ENCODE measurements around the gene LRFN5. TPM values are rescaled to one million over a fixed set of nuclear protein-coding genes. Genes with fewer than 3 reads are reported as not detected.

LRFN5 gene
- total and polyA plus RNA-seq, 2 experiments from 2014 or later, result 1.8 to 8.8 TPM

DNA sequence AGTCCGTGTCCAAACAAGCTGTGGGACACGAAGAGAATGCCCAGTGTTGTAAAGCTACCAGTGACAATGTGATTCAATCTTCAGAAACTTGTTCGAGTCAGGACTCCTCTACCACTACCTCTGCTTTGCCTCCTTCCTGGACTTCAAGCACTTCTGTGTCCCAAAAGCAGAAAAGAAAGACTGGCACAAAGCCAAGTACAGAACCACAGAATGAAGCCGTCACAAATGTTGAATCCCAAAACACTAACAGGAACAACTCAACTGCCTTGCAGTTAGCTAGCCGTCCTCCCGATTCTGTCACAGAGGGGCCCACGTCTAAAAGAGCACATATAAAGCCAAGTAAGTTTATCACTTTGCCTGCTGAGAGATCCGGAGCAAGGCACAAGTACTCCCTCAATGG is 284.9 kb downstream of the LRFN5 start:
- Histone ChIP-seq H4K20me1 (ENCODE audit: insufficient read depth, poor library complexity, severe bottlenecking) (no peaks in the 10 kb centered on the region), H3K4me1 (ENCODE audit: insufficient read depth) (no peaks in the 10 kb centered on the region), H3K79me2 (no peaks in the 10 kb centered on the region), H3K9me3 (ENCODE audit: low read depth) (no peaks in the 10 kb centered on the region), H3K27ac (no peak overlapping the region), H3K4me2 (no peak overlapping the region), H3K36me3 (replicated peaks; ENCODE audit: insufficient read depth, low read depth) (no peaks in the 10 kb centered on the region), H3K4me3 (no peak overlapping the region), H2AFZ (no peak overlapping the region), H3K27me3 (no peaks in the 10 kb centered on the region), H3K9me2 (replicated peaks; ENCODE audit: insufficient read depth) (no peaks in the 10 kb centered on the region)
- no peak for DNase-seq (ENCODE audit: low spot score)
- no peak for TF ChIP-seq CTCF (IDR thresholded peaks at IDR 0.05; ENCODE audit: poor library complexity)
- TF ChIP-seq EZH2 (IDR thresholded peaks at IDR 0.05; ENCODE audit: borderline replicate concordance), result no peak
- WGBS (ENCODE audit: low lambda C conversion rate, missing lambda C conversion rate), result 79% methylated on average over 8 of the region's 8 CpGs

- Histone ChIP-seq H3K4me2 (no peak overlapping the region), H3K27ac (no peak overlapping the region), H2AFZ (no peak overlapping the region), H3K9me3 (ENCODE audit: low read depth) (no peaks in the 10 kb centered on the region), H3K4me1 (ENCODE audit: insufficient read depth) (no peaks in the 10 kb centered on the region), H3K9me2 (replicated peaks; ENCODE audit: insufficient read depth) (no peaks in the 10 kb centered on the region), H3K4me3 (no peak overlapping the region), H4K20me1 (ENCODE audit: insufficient read depth, poor library complexity, severe bottlenecking) (no peaks in the 10 kb centered on the region), H3K27me3 (no peaks in the 10 kb centered on the region), H3K79me2 (no peaks in the 10 kb centered on the region), H3K36me3 (replicated peaks; ENCODE audit: insufficient read depth, low read depth) (no peaks in the 10 kb centered on the region)
- DNase-seq (ENCODE audit: low spot score), result no peak
- no peak for TF ChIP-seq EZH2 (IDR thresholded peaks at IDR 0.05; ENCODE audit: borderline replicate concordance)
- no peak for TF ChIP-seq CTCF (IDR thresholded peaks at IDR 0.05; ENCODE audit: poor library complexity)
- no peak for TF ChIP-seq EZH2phosphoT487 (IDR thresholded peaks at IDR 0.05; ENCODE audit: low read depth, severe bottlenecking, unreplicated experiment)
Measured at GRCh38 chr14:41899416-41899815, 292.7 kb downstream of the LRFN5 start.

- no peaks in the 10 kb centered on the region for H3K9me3 ChIP-seq (ENCODE audit: low read depth)
- WGBS (ENCODE audit: low lambda C conversion rate, missing lambda C conversion rate), result 92% methylated on average over 4 of the region's 4 CpGs
- H3K9me2 ChIP-seq (replicated peaks; ENCODE audit: insufficient read depth), result no peaks in the 10 kb centered on the region
- no peak overlapping the region for H2AFZ ChIP-seq
- no peaks in the 10 kb centered on the region for H4K20me1 ChIP-seq (ENCODE audit: insufficient read depth, poor library complexity, severe bottlenecking)
- H3K4me2 ChIP-seq, result no peak overlapping the region
- H3K27me3 ChIP-seq, result no peaks in the 10 kb centered on the region
- H3K4me1 ChIP-seq (ENCODE audit: insufficient read depth), result no peaks in the 10 kb centered on the region
- H3K27ac ChIP-seq, result no peak overlapping the region
- TF ChIP-seq CTCF (IDR thresholded peaks at IDR 0.05; ENCODE audit: poor library complexity) (no peak), EZH2phosphoT487 (IDR thresholded peaks at IDR 0.05; ENCODE audit: low read depth, severe bottlenecking, unreplicated experiment) (no peak), EZH2 (IDR thresholded peaks at IDR 0.05; ENCODE audit: borderline replicate concordance) (no peak)
- DNase-seq (ENCODE audit: low spot score), result no peak
- no peaks in the 10 kb centered on the region for H3K36me3 ChIP-seq (replicated peaks; ENCODE audit: insufficient read depth, low read depth)
- no peaks in the 10 kb centered on the region for H3K79me2 ChIP-seq
- no peak overlapping the region for H3K4me3 ChIP-seq
Measured at GRCh38 chr14:41900644-41901043, 294.0 kb downstream of the LRFN5 start.

GRCh38 chr14:41901089-41901488 is 294.4 kb downstream of the LRFN5 start:
- DNase-seq (ENCODE audit: low spot score), result no peak

More at GRCh38 chr14:41901089-41901488, 294.4 kb downstream of the LRFN5 start:
- WGBS (ENCODE audit: low lambda C conversion rate, missing lambda C conversion rate), result 53% methylated on average over 3 of the region's 3 CpGs
- Histone ChIP-seq H3K79me2 (no peaks in the 10 kb centered on the region), H3K27me3 (no peaks in the 10 kb centered on the region), H3K4me2 (no peak overlapping the region), H3K4me1 (ENCODE audit: insufficient read depth) (no peaks in the 10 kb centered on the region), H4K20me1 (ENCODE audit: insufficient read depth, poor library complexity, severe bottlenecking) (no peaks in the 10 kb centered on the region), H3K9me3 (ENCODE audit: low read depth) (no peaks in the 10 kb centered on the region), H3K36me3 (replicated peaks; ENCODE audit: insufficient read depth, low read depth) (no peaks in the 10 kb centered on the region), H2AFZ (no peak overlapping the region), H3K4me3 (no peak overlapping the region), H3K9me2 (replicated peaks; ENCODE audit: insufficient read depth) (no peaks in the 10 kb centered on the region), H3K27ac (no peak overlapping the region)
- no peak for TF ChIP-seq EZH2phosphoT487 (IDR thresholded peaks at IDR 0.05; ENCODE audit: low read depth, severe bottlenecking, unreplicated experiment)
- TF ChIP-seq CTCF (IDR thresholded peaks at IDR 0.05; ENCODE audit: poor library complexity), result no peak

Measured in hepatocyte (in vitro differentiated cells).